K562 (cell line): ENCODE measurements around the gene ARHGAP23. TPM values are rescaled to one million over a fixed set of nuclear protein-coding genes. Genes with fewer than 3 reads are reported as not detected.
"Not testable (repeated sequence)": the region's sequence is repeated elsewhere in the genome, so short reads cannot be mapped to it uniquely, and the experiment has no call there.

Experiments
- ATAC-seq: fragments of 200-7000 bp; cut with Tn5 transposase; 3 replicates; pipeline ENCODE4 v1.9.1; 2020; ENCODE audit warnings: moderate library complexity
- BruUV-seq: library from RNA; stranded (reverse); fragments of 400-500 nt; replicated peaks from 2 replicates; lab custom pipeline; 2021; lab: Mats Ljungman, UMichigan
- CTCF ChIA-PET: fragments of 300-600 bp; formaldehyde crosslinking; extraction: SDS; loops from one replicate; lab custom pipeline; 2021; ENCODE audit warnings: low intra/inter-chr PET ratio; lab: Yijun Ruan, JAX
- POLR2A ChIA-PET: fragments of 300-600, 350-650 bp; sonication (Branson Sonifier 250); formaldehyde crosslinking; extraction: SDS; loops from one replicate; lab custom pipeline; 2021; ENCODE audit warnings: antibody characterized with exemption, inconsistent platforms; lab: Yijun Ruan, JAX
- DNase-seq, 4 experiments: peaks; one replicate each; pipeline versions ENCODE4 v3.0.0 to v3.0.0-alpha.2; 2011 to 2018; ENCODE audit warnings: low spot score in 3 of 4, mixed read lengths in 3 of 4; ENCODE audit errors: extremely low read depth in 1 of 4
- FAIRE-seq: peaks from 2 replicates; lab custom pipeline; 2011; peaks lifted over from hg19 to GRCh38; lab: Jason Lieb, UNC
- H2AFZ ChIP-seq: 2 replicates; pipeline ENCODE4 v1.6.0; 2011; ENCODE audit warnings: low read depth, low read length, control low read depth, inconsistent platforms
- H3K27ac ChIP-seq: fragments of 200-600 bp; 3 replicates; pipeline ENCODE4 v1.8.0; 2011; ENCODE audit warnings: low read depth, mild to moderate bottlenecking, control low read depth, inconsistent platforms, low read length, moderate library complexity, mixed read lengths; ENCODE audit errors: extremely low read depth
- H3K27me3 ChIP-seq, 2 experiments: fragments of 300-600 bp in 1 of 2; 2 replicates in 1 of 2; 3 replicates in 1 of 2; pipeline versions ENCODE4 v1.6.0 to v1.8.0; 2011; ENCODE audit warnings: inconsistent platforms in 2 of 2, low read length in 2 of 2, mild to moderate bottlenecking in 1 of 2, mixed read lengths in 1 of 2, moderate library complexity in 1 of 2; ENCODE audit not compliant: control insufficient read depth in 2 of 2, insufficient read depth in 2 of 2
- H3K36me3 ChIP-seq: fragments of 300-600 bp; 3 replicates; pipeline ENCODE4 v1.8.0; 2011; ENCODE audit warnings: mild to moderate bottlenecking, low read length, inconsistent platforms; ENCODE audit not compliant: control insufficient read depth, insufficient read depth
- H3K4me1 ChIP-seq, 2 experiments: fragments of 200-600 bp in 1 of 2; replicated peaks in 1 of 2; 2 replicates in 1 of 2; 3 replicates in 1 of 2; pipeline versions ENCODE4 v1.5.1 to v1.8.0; 2011; ENCODE audit warnings: inconsistent platforms in 2 of 2, low read length in 2 of 2, mild to moderate bottlenecking in 1 of 2, mixed read lengths in 1 of 2, moderate library complexity in 1 of 2; ENCODE audit not compliant: control insufficient read depth in 2 of 2, insufficient read depth in 2 of 2
- H3K4me2 ChIP-seq: 2 replicates; pipeline ENCODE4 v1.6.1; 2011; ENCODE audit warnings: low read length, control low read depth, inconsistent platforms, mixed read lengths; ENCODE audit not compliant: insufficient read depth
- H3K4me3 ChIP-seq: fragments of 200-600 bp; sonication (generic), shearing (Covaris generic); 2 replicates; pipeline ENCODE4 v1.5.1; 2016; ENCODE audit warnings: control low read depth, inconsistent platforms
- H3K79me2 ChIP-seq: fragments of 200-600 bp; 3 replicates; pipeline ENCODE4 v1.8.0; 2011; ENCODE audit warnings: low read length, inconsistent platforms; ENCODE audit not compliant: control insufficient read depth, insufficient read depth
- H3K9ac ChIP-seq, 2 experiments: 2 replicates each; pipeline versions ENCODE4 v1.6.0 to v1.6.1; 2011; ENCODE audit warnings: low read depth in 2 of 2, low read length in 2 of 2, control low read depth in 1 of 2, inconsistent platforms in 1 of 2, mild to moderate bottlenecking in 1 of 2, mixed read lengths in 1 of 2; ENCODE audit not compliant: insufficient read depth in 1 of 2
- H3K9me1 ChIP-seq: one replicate; pipeline ENCODE4 v1.6.0; 2011; ENCODE audit warnings: inconsistent platforms, mild to moderate bottlenecking, low read length, moderate library complexity; ENCODE audit not compliant: control insufficient read depth, insufficient read depth
- H3K9me3 ChIP-seq: replicated peaks from 2 replicates; pipeline ENCODE4 v1.5.1; 2011; ENCODE audit warnings: low read depth, low read length, inconsistent platforms; ENCODE audit not compliant: control insufficient read depth, insufficient read depth
- H4K20me1 ChIP-seq: replicated peaks from 2 replicates; pipeline ENCODE4 v1.6.1; 2011; ENCODE audit warnings: low read length, inconsistent platforms, mixed read lengths; ENCODE audit not compliant: control insufficient read depth, insufficient read depth
- ATF7 ChIP-seq: fragments of 450-650 bp; IDR thresholded peaks from 2 replicates; pipeline ENCODE4 v1.7.1; 2014; ENCODE audit warnings: mild to moderate bottlenecking, moderate library complexity
- BCOR ChIP-seq: fragments of 450-650 bp; IDR thresholded peaks from 2 replicates; pipeline ENCODE4 v1.6.1; 2016
- FUS ChIP-seq: fragments of 200-400 bp; formaldehyde crosslinking; optimal IDR thresholded peaks from 2 replicates; pipeline ENCODE3; 2017; ENCODE audit warnings: low read depth, low read length
- JUND ChIP-seq, 2 experiments: IDR thresholded peaks; 2 replicates in 1 of 2; 3 replicates in 1 of 2; pipeline ENCODE4 v1.6.1; 2011; ENCODE audit warnings: borderline replicate concordance in 2 of 2, low read depth in 2 of 2, low read length in 2 of 2, improper control_type of control experiment in 1 of 2, missing biosample characterization in 1 of 2, missing genetic modification characterization in 1 of 2, missing genetic modification reagents in 1 of 2
- L3MBTL2 ChIP-seq: fragments of 450-650 bp; IDR thresholded peaks from 2 replicates; pipeline ENCODE4 v1.6.1; 2016; ENCODE audit warnings: mild to moderate bottlenecking, moderate library complexity
- MED1 ChIP-seq: sonication (generic); formaldehyde crosslinking; IDR thresholded peaks from 2 replicates; pipeline ENCODE4 v1.8.1; 2023; ENCODE audit warnings: missing genetic modification reagents, borderline replicate concordance
- OTX1 ChIP-seq: fragments of 450-650 bp; formaldehyde crosslinking; IDR thresholded peaks from 2 replicates; pipeline ENCODE4 v1.4.0; 2022; ENCODE audit warnings: mild to moderate bottlenecking
- ZFP36 ChIP-seq: fragments of 150-350 bp; IDR thresholded peaks from 2 replicates; pipeline ENCODE4 v1.6.1; 2018; ENCODE audit warnings: low read length, low read depth; ENCODE audit not compliant: partially characterized antibody
- ZNF239 ChIP-seq: fragments of 250-450 bp; sonication (Bioruptor Pico); IDR thresholded peaks from 2 replicates; pipeline ENCODE4 v1.4.0; 2020; ENCODE audit warnings: mild to moderate bottlenecking
- ZNF766 ChIP-seq: fragments of 200-800 bp; sonication (Bioruptor generic); conservative IDR thresholded peaks from 2 replicates; pipeline ENCODE4 v1.6.1; 2016; ENCODE audit warnings: missing genetic modification characterization, missing compliant biosample characterization
- ZNF778 ChIP-seq: fragments of 450-650 bp; formaldehyde crosslinking; IDR thresholded peaks from 2 replicates; pipeline ENCODE4 v1.4.0; 2020; ENCODE audit warnings: mild to moderate bottlenecking, moderate library complexity
- WGBS: fragments of 100-300 bp; shearing (Covaris generic); methylation state at CpG from one replicate; pipeline ENCODE4 v1.1.6; 2016; ENCODE audit warnings: low coverage, mixed read lengths; ENCODE audit not compliant: insufficient coverage; ENCODE audit errors: missing lambda C conversion rate; 5-methylcytosine and 5-hydroxymethylcytosine counted together
- in situ Hi-C: fragments of 300-500 bp; cut with MboI; formaldehyde crosslinking; loops from 4 replicates; pipeline ENCODE4 v1.15.0; 2018; ENCODE audit warnings: inconsistent platforms, mixed read lengths
- intact Hi-C: fragments of 100-400 bp; cut with micrococcal nuclease; formaldehyde crosslinking; loops from 2 replicates; pipeline ENCODE4 v1.14.2; 2022
- polyA plus RNA-seq, 8 experiments: library from polyadenylated mRNA; depleted of rRNA in 4 of 8; stranded (reverse) in 5 of 8; unstranded in 3 of 8; fragments of >200 nt; fragmentation: Nextera tagmentation in 2 of 8; fragmentation: Illumina TruSeq in 1 of 8; extraction: Ambion mirVana in 2 of 8; extraction: Trizol in 1 of 8; gene quantifications; 2 replicates each; pipeline versions ENCODE4 v1.2.1 to v1.2.3, GENCODE V29; 2011 to 2014; ENCODE audit warnings: inconsistent platforms in 1 of 8, missing spikeins in 1 of 8
- total RNA-seq, 7 experiments: library from RNA; depleted of rRNA in 6 of 7; stranded (reverse); fragments of >200 nt in 6 of 7; fragmentation: Illumina TruSeq in 2 of 7; extraction: Trizol in 2 of 7; gene quantifications; 2 replicates each; pipeline versions ENCODE4 v1.2.1 to v1.2.3, GENCODE V29; 2011 to 2021; ENCODE audit warnings: low replicate concordance in 1 of 7

Gene ARHGAP23
- total and polyA plus RNA-seq, 9 of the 15 experiments (the other 6 are each of a cell fraction or from before 2014, with no cell fraction given): 0.01 to 2.7 (median 0.70) TPM

DNA sequence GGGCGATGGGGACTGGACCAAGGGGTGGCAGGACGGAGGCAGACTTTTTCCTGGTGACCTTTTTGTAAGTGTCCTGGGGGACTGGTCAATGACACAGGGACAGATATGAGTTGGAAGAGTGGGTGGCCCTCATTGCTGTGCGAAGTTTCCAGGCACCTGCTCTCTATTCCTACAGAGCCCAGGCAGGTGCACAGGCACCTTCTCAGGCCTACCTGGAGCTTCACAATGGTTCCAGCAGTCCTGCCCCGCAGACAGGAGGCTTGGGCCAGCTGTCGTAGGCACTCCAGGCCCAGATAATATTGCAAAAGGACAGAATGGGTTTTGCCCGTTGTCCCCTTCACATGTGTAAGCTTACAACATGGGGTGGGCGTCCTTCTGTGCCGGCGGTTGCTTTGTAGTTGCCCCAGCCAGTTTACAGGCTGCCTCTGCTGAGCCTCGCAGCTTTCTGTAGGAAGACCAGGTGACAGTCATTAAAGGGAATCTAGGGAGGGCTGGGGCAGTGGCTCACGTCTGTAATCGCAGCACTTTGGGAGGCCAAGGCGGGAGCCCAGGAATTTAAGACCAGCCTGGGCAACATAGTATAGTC lies 84.3 kb downstream of the ARHGAP23 start:
- Histone ChIP-seq H3K4me2 (no peak overlapping the region), H3K27me3 (peaks cover 3 to 28% of the 10 kb centered on the region in 2 experiments; a peak in 3 of 5 replicates), H2AFZ (no peak overlapping the region), H3K9me3 (no peaks in the 10 kb centered on the region), H3K9ac (no peak overlapping the region), H3K79me2 (no peaks in the 10 kb centered on the region), H3K36me3 (no peaks in the 10 kb centered on the region), H3K4me1 (peaks cover 0 to 22% of the 10 kb centered on the region in 2 experiments; a peak in 2 of 5 replicates), H3K27ac (no peak overlapping the region), H3K4me3 (no peak overlapping the region), H3K9me1 (no peaks in the 10 kb centered on the region), H4K20me1 (peaks cover 5% of the 10 kb centered on the region)
- TF ChIP-seq L3MBTL2 (no peak), OTX1 (CRISPR knock-in tag) (no peak), MED1 (CRISPR knock-in tag) (no peak), JUND (IDR thresholded peaks at IDR 0.05; ENCODE audit: borderline replicate concordance, low read depth, low read length) (no peak), JUND (tag; IDR thresholded peaks at IDR 0.05; ENCODE audit: borderline replicate concordance, low read depth, low read length) (no peak), FUS (no peak), ZFP36 (no peak), ZNF239 (CRISPR knock-in tag) (no peak), ZNF778 (no peak), ZNF766 (CRISPR knock-in tag) (no peak), ATF7 (no peak), BCOR (no peak)
- ChIA-PET POLR2A (interaction anchor here (1.7 kb wide), 1 partner anchor 13 kb away, joined by 4 read pairs; no protein-coding TSS in a partner anchor), CTCF (interaction anchor here (0.7 kb wide), 1 partner anchor 239 kb away, joined by 3 read pairs; no protein-coding TSS in a partner anchor)
- DNase-seq: no peak
- intact Hi-C loops: no loop called here
- in situ Hi-C loops: no loop called here
- no TSS peak for BruUV-seq
- 12% methylated on average over 13 of the region's 13 CpGs for WGBS
- no peak for FAIRE-seq
- ATAC-seq: no peak

DNA sequence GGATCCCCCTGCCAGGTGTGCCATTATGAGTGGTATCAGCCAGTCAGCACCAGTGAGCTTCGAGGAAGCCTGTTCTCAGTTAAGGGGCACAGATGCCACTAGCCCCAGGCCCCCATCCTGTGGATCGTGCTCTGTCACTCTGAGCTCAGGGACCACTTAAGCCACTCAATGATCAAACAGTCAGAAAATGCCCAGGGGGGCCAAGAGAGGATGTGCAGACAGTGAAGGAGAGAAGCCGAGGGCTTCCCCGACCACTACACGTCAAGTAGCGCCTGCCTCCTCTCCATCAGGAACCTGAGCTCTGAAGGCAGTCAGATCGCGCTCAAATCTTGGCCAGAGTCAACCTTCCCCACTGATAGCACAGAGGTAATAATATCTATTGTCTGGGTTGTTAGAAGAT lies 98.3 kb downstream of the ARHGAP23 start:
- H3K27me3 ChIP-seq: peaks cover 2 to 28% of the 10 kb centered on the region in 2 experiments; a peak in 2 of 5 replicates
- H2AFZ ChIP-seq, POLR2A ChIA-PET, BruUV-seq, ATAC-seq, intact Hi-C loops, H3K4me2 ChIP-seq, H3K4me3 ChIP-seq, H3K9ac ChIP-seq, CTCF ChIA-PET, H3K36me3 ChIP-seq, H4K20me1 ChIP-seq, H3K27ac ChIP-seq, H3K9me1 ChIP-seq, in situ Hi-C loops, DNase-seq, FAIRE-seq, H3K9me3 ChIP-seq, H3K79me2 ChIP-seq, H3K4me1 ChIP-seq: not testable (repeated sequence)
- 5% methylated on average over 2 of the region's 8 CpGs for WGBS
